Measurements from ENCODE around the gene FYB1.

FYB1 gene

DNA sequence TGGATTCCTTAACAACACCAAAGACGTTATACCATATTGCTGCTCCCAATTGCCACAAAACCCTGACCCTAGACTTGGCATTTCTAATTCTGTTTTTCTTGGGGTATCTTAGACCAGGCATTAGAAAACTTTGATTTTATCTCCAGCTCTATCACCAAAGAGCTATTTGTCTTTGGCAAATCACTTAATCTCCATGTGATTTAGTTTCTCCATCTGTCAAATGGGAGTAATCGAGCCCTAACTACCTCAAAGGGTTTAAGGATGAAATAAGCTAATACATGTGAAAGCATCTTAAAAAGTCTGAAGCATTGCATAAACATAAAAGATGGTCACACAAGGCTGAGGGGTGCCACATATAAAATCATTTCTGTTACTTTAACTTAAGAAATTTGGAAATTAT lies 60.6 kb downstream of the FYB1 start:
- no CpG with 5 or more reads among the region's 2 CpGs for WGBS (ENCODE audit: insufficient coverage, insufficient read length)
- no peaks in the 10 kb centered on the region for H3K9me3 ChIP-seq (ENCODE audit: control insufficient read depth, insufficient read depth, low read length)
- DNase-seq (ENCODE audit: low read depth, low spot score): no peak
- H3K27ac ChIP-seq (ENCODE audit: low read length): no peak overlapping the region
- no peak overlapping the region for H3K4me3 ChIP-seq (ENCODE audit: low read length)
- H3K36me3 ChIP-seq (ENCODE audit: control insufficient read depth, insufficient read depth, low read length): no peaks in the 10 kb centered on the region
- H3K27me3 ChIP-seq (ENCODE audit: control insufficient read depth, insufficient read depth, low read length): no peaks in the 10 kb centered on the region
- H3K4me1 ChIP-seq (ENCODE audit: control insufficient read depth, insufficient read depth, low read length): no peaks in the 10 kb centered on the region

DNA sequence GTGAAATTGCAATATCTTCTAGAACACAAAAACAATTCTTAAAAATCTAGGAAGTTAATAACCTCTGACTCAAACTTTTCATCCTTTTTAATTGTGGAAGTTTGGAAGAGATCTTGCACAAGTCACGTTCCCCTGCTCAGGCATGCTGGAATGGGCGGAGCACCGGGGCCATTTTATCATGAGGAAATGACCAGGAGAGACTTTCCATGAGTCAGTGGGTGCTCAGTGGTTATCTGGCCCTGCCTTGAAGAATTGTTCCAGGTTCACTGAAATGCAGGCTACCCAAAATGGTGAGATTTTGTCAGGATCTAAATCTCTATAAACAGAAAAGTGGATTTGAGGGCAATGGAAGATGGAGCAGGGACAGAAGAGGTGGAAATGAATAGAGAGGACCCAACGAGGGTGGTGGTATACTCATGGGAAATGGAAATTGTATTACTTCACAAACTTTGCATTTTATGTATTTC lies 61.2 kb downstream of the FYB1 start:
- DNase-seq (ENCODE audit: low read depth, low spot score): no peak
- Histone ChIP-seq H3K27me3 (ENCODE audit: control insufficient read depth, insufficient read depth, low read length) (no peaks in the 10 kb centered on the region), H3K27ac (ENCODE audit: low read length) (no peak overlapping the region), H3K36me3 (ENCODE audit: control insufficient read depth, insufficient read depth, low read length) (no peaks in the 10 kb centered on the region), H3K4me3 (ENCODE audit: low read length) (no peak overlapping the region), H3K9me3 (ENCODE audit: control insufficient read depth, insufficient read depth, low read length) (no peaks in the 10 kb centered on the region), H3K4me1 (ENCODE audit: control insufficient read depth, insufficient read depth, low read length) (no peaks in the 10 kb centered on the region)
- no CpG with 5 or more reads among the region's 4 CpGs for WGBS (ENCODE audit: insufficient coverage, insufficient read length)

DNA sequence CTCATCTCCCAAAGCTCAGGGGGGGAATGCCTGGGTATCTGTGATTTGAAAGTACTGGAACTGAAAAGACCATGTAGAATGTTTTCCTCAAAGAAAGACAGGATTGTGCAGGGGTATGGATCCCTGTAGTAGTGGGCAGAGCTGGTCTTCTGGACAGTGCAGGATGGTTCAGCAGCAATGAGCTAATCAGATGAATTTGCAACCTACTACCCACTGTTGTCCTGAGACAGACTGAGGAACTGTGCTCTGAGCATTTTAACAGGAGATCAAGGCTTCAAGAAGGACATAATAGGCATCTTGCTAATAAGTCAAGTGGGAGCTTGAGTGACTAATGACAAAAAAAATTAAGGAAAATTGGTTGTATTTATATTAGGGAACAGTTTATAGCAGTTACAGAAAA lies 61.7 kb downstream of the FYB1 start:
- Histone ChIP-seq H3K4me1 (ENCODE audit: control insufficient read depth, insufficient read depth, low read length) (no peaks in the 10 kb centered on the region), H3K9me3 (ENCODE audit: control insufficient read depth, insufficient read depth, low read length) (no peaks in the 10 kb centered on the region), H3K27ac (ENCODE audit: low read length) (no peak overlapping the region), H3K27me3 (ENCODE audit: control insufficient read depth, insufficient read depth, low read length) (no peaks in the 10 kb centered on the region), H3K36me3 (ENCODE audit: control insufficient read depth, insufficient read depth, low read length) (no peaks in the 10 kb centered on the region), H3K4me3 (ENCODE audit: low read length) (no peak overlapping the region)
- DNase-seq (ENCODE audit: low read depth, low spot score): no peak

DNA sequence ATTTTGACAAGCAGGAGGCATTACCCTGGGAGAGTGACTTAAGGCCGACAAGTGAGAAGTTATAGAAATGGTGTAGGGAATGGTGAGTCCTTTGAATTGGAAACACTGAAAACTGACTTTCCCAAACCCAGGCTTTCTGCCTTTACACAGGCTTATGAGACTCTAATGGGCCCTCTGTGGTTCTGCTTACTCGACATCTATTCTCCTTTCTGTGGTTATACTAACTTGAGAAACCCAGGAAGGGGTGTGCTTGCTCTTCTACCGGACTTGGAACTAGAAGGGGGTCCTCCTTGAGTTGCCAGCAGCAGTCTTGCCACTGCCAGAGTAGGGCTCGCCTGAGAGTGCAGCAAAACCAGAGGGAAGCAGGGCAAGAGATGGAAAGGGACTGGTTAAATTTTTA lies 63.3 kb downstream of the FYB1 start:
- H3K27ac ChIP-seq (ENCODE audit: low read length): no peak overlapping the region
- H3K27me3 ChIP-seq (ENCODE audit: control insufficient read depth, insufficient read depth, low read length): no peaks in the 10 kb centered on the region
- DNase-seq (ENCODE audit: low read depth, low spot score): no peak
- no CpG with 5 or more reads among the region's 4 CpGs for WGBS (ENCODE audit: insufficient coverage, insufficient read length)
- no peaks in the 10 kb centered on the region for H3K9me3 ChIP-seq (ENCODE audit: control insufficient read depth, insufficient read depth, low read length)
- H3K36me3 ChIP-seq (ENCODE audit: control insufficient read depth, insufficient read depth, low read length): no peaks in the 10 kb centered on the region
- no peak overlapping the region for H3K4me3 ChIP-seq (ENCODE audit: low read length)
- no peaks in the 10 kb centered on the region for H3K4me1 ChIP-seq (ENCODE audit: control insufficient read depth, insufficient read depth, low read length)

DNA sequence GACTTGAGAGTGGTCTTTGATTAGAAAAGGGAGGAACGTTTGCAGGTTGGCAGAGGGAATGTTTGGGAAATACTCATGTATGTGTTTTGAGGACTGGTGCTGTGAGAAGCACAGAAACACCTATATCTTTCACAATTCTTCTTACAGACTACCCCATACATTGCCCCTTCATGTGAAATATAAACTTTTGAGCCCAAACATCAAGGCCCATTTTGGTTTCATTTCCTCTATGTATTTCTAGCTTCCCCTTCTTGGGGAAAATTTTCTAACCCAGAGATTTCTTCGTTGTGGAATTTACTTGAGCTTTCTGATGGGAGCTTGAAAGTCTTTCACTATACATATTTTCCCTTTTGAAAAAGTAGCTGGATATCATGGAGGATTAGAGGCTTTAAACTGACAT lies 67.6 kb downstream of the FYB1 start:
- no peaks in the 10 kb centered on the region for H3K36me3 ChIP-seq (ENCODE audit: control insufficient read depth, insufficient read depth, low read length)
- WGBS (ENCODE audit: insufficient coverage, insufficient read length): no CpG with 5 or more reads among the region's 2 CpGs
- H3K4me3 ChIP-seq (ENCODE audit: low read length): no peak overlapping the region
- H3K4me1 ChIP-seq (ENCODE audit: control insufficient read depth, insufficient read depth, low read length): no peaks in the 10 kb centered on the region
- no peak for DNase-seq (ENCODE audit: low read depth, low spot score)
- no peak overlapping the region for H3K27ac ChIP-seq (ENCODE audit: low read length)
- no peaks in the 10 kb centered on the region for H3K27me3 ChIP-seq (ENCODE audit: control insufficient read depth, insufficient read depth, low read length)
- H3K9me3 ChIP-seq (ENCODE audit: control insufficient read depth, insufficient read depth, low read length): no peaks in the 10 kb centered on the region

DNA sequence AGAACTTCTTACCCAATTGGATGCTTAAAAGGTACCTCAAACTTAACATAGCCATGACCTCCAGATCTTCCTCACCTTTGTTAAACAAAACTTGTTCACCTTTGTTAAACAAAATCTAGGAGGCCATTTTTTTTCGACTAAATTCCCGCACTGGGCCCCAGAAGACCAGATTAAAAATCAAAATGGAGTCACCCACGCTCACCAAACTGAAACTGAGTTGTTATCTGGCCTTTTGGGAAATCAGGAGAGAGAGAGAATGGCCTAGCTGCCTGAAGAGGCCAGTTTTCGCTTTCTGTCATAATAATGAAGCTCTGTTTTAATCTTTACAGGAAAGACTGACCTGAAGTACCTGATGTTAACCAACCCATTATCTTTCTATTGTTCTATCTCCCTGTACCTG lies 69.4 kb downstream of the FYB1 start:
- Histone ChIP-seq H3K27ac (ENCODE audit: low read length) (no peak overlapping the region), H3K27me3 (ENCODE audit: control insufficient read depth, insufficient read depth, low read length) (no peaks in the 10 kb centered on the region), H3K36me3 (ENCODE audit: control insufficient read depth, insufficient read depth, low read length) (no peaks in the 10 kb centered on the region), H3K4me3 (ENCODE audit: low read length) (no peak overlapping the region), H3K4me1 (ENCODE audit: control insufficient read depth, insufficient read depth, low read length) (no peaks in the 10 kb centered on the region), H3K9me3 (ENCODE audit: control insufficient read depth, insufficient read depth, low read length) (no peaks in the 10 kb centered on the region)
- DNase-seq (ENCODE audit: low read depth, low spot score): no peak
- no CpG with 5 or more reads among the region's 4 CpGs for WGBS (ENCODE audit: insufficient coverage, insufficient read length)

DNA sequence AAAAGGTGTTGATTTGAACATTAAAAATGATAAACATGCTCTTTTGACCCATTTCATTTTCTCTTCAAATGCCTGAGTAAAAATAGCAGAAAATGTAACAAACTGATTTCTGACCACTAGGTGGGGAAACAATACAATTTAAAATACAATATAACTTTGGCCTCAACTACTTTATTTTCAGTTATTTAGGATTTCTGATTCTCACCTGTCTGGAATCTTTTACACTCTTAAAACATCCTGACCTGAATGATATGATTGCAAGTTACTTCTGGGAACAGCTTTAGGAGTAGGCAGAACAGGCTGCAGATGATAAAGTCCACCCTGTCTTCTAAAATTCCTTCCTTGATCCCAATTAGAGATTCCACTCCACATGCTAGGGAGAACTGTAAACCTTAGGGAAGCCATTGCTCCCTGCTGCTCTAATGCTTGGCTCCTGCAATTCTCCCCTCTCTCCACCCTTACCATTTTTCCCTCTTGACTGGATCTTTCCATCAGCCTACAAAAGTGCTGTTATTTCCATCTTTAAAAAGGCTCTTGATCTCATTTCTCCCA lies 70.3 kb downstream of the FYB1 start:
- H3K4me1 ChIP-seq (ENCODE audit: control insufficient read depth, insufficient read depth, low read length): no peaks in the 10 kb centered on the region
- no peak for DNase-seq (ENCODE audit: low read depth, low spot score)
- no peaks in the 10 kb centered on the region for H3K27me3 ChIP-seq (ENCODE audit: control insufficient read depth, insufficient read depth, low read length)
- H3K27ac ChIP-seq (ENCODE audit: low read length): no peak overlapping the region
- H3K9me3 ChIP-seq (ENCODE audit: control insufficient read depth, insufficient read depth, low read length): no peaks in the 10 kb centered on the region
- no peaks in the 10 kb centered on the region for H3K36me3 ChIP-seq (ENCODE audit: control insufficient read depth, insufficient read depth, low read length)
- H3K4me3 ChIP-seq (ENCODE audit: low read length): no peak overlapping the region

DNA sequence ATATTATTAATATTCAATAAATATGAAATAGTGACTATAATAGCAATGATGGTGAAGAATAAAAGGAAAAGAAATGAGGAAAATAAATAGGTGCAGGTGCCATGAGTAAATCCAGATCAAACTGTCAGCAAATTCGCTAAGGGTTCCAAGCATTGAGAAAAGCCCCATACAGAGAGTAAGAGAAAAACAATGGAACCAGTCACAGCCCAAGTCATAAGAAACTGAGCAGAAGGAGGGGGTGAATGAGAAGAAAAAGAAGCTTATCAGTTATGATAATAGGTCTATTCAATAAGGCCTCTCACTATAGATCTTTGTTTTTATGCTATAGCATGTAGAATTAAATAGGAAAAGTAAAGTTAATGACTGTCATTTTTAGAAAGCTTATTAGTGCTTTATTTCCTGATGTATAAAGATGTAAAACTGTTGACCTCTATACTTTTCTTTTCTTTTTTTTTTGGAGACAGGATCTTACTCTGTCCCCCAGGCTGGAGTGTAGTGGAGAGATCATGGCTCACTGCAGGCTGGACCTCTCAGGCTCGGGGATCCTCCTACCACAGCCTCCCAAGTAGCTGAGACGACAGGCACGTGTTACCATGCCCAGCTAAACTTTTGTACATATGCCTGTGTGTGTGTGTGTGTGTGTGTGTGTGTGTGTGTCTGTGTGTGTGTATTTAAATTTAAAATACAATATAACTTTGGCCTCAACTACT lies 72.4 kb downstream of the FYB1 start:
- no peaks in the 10 kb centered on the region for H3K27me3 ChIP-seq (ENCODE audit: control insufficient read depth, insufficient read depth, low read length)
- no peaks in the 10 kb centered on the region for H3K36me3 ChIP-seq (ENCODE audit: control insufficient read depth, insufficient read depth, low read length)
- DNase-seq (ENCODE audit: low read depth, low spot score): no peak
- H3K27ac ChIP-seq (ENCODE audit: low read length): no peak overlapping the region
- WGBS (ENCODE audit: insufficient coverage, insufficient read length): no CpG with 5 or more reads among the region's 4 CpGs
- H3K9me3 ChIP-seq (ENCODE audit: control insufficient read depth, insufficient read depth, low read length): no peaks in the 10 kb centered on the region
- H3K4me1 ChIP-seq (ENCODE audit: control insufficient read depth, insufficient read depth, low read length): no peaks in the 10 kb centered on the region
- no peak overlapping the region for H3K4me3 ChIP-seq (ENCODE audit: low read length)

DNA sequence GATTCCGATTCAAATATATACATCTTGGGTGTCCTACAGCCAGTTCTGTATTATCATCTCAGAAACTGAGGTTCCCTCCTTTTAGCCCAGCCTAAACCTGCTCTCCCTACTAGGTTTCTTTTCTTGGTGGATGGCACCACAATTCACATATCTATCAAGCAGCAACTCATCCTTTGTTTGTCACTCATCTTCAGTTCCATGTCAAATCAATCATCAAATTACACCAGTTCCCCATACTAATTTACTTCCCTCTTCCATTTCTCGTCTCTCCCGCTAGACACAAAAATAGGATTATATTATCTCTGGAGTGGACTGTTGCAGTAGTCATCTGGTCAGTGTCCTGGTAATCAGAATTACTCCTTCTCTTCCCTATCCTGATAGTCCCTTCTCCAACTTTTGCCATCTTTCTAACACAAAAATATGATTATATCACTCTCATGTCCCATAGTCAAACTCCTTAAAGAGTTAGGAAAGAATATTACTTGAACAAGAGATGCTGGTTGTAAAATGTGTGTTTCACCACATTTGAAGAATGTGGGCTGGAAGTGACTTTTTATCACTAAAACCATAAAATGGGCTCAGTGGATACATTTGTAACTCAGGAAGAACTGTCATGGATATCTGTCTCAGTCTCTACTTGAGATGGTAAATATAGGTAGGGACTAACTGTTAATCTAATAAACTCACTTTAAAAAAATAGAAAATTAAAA lies 76.1 kb downstream of the FYB1 start:
- DNase-seq (ENCODE audit: low read depth, low spot score): no peak
- Histone ChIP-seq H3K4me3 (ENCODE audit: low read length) (no peak overlapping the region), H3K36me3 (ENCODE audit: control insufficient read depth, insufficient read depth, low read length) (no peaks in the 10 kb centered on the region), H3K4me1 (ENCODE audit: control insufficient read depth, insufficient read depth, low read length) (no peaks in the 10 kb centered on the region), H3K9me3 (ENCODE audit: control insufficient read depth, insufficient read depth, low read length) (no peaks in the 10 kb centered on the region), H3K27me3 (ENCODE audit: control insufficient read depth, insufficient read depth, low read length) (no peaks in the 10 kb centered on the region), H3K27ac (ENCODE audit: low read length) (no peak overlapping the region)
- WGBS (ENCODE audit: insufficient coverage, insufficient read length): 100% methylated on average over 2 of the region's 3 CpGs

DNA sequence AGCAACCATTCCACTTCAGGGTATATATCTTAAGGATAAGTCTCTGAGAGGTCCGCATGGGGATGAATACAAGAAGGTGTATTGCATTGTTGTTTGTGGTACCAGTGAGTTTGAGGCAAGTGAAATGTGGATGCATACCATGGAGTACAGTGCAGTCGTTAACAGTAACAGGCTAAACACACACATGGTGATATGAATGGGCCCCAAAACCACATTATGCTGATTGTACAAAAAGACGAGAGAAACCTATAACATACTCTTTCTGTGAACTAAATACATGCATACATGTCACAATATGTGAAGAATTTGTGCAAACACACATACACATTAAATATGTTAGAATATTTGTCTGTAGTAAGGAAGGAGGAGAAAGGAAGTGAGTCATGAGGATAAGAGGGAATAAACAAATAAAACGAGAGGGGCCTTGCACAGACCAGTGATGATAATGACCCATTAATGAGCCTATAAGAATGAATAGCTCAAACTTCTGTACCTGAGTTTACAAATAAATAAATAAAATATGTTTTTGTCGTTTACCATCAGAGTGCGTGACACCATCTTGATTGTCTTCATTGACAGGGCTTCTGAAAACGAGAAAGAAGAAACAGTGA lies 78.7 kb downstream of the FYB1 start:
- Histone ChIP-seq H3K4me1 (ENCODE audit: control insufficient read depth, insufficient read depth, low read length) (no peaks in the 10 kb centered on the region), H3K36me3 (ENCODE audit: control insufficient read depth, insufficient read depth, low read length) (no peaks in the 10 kb centered on the region), H3K9me3 (ENCODE audit: control insufficient read depth, insufficient read depth, low read length) (no peaks in the 10 kb centered on the region), H3K27me3 (ENCODE audit: control insufficient read depth, insufficient read depth, low read length) (no peaks in the 10 kb centered on the region), H3K27ac (ENCODE audit: low read length) (no peak overlapping the region), H3K4me3 (ENCODE audit: low read length) (no peak overlapping the region)
- no peak for DNase-seq (ENCODE audit: low read depth, low spot score)
- WGBS (ENCODE audit: insufficient coverage, insufficient read length): no CpG with 5 or more reads among the region's 7 CpGs

Measured in iPS DF 6.9 (cell line).